ENCODE data around the gene TANC1.

Gene TANC1

DNA sequence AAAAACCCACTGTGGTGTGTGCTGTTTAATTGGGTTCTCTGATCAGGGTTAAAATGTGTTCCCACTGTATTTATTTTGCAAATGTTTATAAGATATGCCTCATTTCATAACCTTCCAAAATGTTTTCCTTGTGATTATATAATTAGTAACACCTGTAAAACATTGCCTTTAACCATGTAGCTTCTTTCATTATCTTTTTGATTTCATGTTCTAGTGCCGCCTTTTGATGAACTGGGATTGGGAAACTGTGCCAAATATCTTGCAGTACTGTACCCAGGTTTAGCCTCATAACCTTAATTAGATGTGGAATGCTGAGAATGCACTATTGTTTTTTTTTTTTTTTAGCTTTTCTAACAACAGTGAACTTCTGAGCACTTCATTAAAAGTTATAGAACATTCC is 96.9 kb downstream of the TANC1 start:
- TF ChIP-seq, protein P1, sequence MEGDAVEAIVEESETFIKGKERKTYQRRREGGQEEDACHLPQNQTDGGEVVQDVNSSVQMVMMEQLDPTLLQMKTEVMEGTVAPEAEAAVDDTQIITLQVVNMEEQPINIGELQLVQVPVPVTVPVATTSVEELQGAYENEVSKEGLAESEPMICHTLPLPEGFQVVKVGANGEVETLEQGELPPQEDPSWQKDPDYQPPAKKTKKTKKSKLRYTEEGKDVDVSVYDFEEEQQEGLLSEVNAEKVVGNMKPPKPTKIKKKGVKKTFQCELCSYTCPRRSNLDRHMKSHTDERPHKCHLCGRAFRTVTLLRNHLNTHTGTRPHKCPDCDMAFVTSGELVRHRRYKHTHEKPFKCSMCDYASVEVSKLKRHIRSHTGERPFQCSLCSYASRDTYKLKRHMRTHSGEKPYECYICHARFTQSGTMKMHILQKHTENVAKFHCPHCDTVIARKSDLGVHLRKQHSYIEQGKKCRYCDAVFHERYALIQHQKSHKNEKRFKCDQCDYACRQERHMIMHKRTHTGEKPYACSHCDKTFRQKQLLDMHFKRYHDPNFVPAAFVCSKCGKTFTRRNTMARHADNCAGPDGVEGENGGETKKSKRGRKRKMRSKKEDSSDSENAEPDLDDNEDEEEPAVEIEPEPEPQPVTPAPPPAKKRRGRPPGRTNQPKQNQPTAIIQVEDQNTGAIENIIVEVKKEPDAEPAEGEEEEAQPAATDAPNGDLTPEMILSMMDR (IDR thresholded peaks at IDR 0.05; ENCODE audit: low read length, missing control alignments): no peak
- no peak for DNase-seq (ENCODE audit: low read depth)
- H3K4me3 ChIP-seq (replicated peaks; ENCODE audit: low read depth, low read length): no peak overlapping the region

DNA sequence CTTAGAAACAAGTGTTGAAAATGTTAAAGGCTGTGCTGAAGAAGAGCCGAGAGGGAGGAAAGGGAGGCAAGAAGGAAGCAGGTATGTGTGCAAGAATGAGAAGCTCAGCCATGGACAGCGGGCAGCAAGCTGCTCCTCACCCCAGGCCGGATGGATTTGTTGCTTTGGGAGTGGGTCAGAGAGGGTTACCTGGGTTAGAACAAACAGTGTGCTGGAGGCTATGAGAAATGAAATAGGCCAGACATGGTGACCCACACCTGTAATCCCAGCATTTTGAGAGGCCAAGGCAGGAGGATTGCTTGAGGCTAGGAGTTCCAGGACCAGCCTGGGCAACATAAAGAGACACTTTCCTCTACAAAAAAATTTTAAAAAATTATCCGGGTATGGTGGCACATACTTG is 97.5 kb downstream of the TANC1 start:
- H3K4me3 ChIP-seq (replicated peaks; ENCODE audit: low read depth, low read length): no peak overlapping the region
- TF ChIP-seq, protein P1 (IDR thresholded peaks at IDR 0.05; ENCODE audit: low read length, missing control alignments): no peak
- DNase-seq (ENCODE audit: low read depth): no peak

DNA sequence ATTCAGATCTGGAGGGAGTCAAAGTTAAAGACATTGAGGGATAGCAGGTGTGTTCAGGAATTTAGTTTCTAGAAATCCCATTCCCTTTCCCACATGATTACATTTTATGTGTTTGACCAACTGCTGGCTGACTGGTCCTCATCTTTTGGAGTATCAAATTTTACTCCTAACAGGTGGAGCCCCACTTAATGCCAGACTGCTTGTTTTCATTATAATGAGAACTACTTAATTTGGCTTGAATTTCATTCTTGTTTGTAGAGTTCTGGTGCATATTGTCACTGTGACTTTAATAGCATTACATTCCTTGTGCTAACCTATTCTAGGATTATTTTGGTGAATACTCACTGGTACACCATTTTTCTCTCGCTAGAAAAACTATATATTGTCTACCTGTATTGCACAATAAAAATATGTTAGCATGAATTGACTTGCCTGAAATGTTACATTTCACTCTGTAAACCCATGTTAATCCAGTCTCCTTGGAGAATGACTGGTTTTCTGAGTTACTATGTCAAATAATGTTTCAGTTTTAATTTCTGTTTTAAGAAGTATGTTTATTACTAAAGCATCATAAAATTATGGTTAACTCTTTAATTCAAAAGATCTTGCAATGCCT is 98.2 kb downstream of the TANC1 start:
- TF ChIP-seq, protein P1 (IDR thresholded peaks at IDR 0.05; ENCODE audit: low read length, missing control alignments): no peak
- H3K4me3 ChIP-seq (replicated peaks; ENCODE audit: low read depth, low read length): no peak overlapping the region
- DNase-seq (ENCODE audit: low read depth): no peak

DNA sequence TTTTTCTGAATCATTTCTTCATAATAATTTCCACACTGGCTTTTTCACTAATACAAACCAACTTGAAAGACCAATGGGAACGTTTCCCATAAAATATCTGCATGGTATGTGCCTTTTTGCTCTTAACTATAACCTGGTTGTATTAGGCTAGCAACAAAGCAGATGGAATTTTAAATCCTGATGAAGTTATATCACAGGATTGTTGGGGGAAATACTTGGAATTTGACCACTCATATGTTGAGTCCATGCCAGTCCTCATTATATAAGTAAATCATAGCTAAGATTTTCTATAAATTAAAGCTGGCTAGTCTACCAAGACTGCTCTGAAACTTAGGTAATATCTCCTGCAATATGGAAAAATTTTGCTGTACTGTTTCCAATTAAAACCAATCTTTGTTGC is 99.5 kb downstream of the TANC1 start:
- no peak overlapping the region for H3K4me3 ChIP-seq (replicated peaks; ENCODE audit: low read depth, low read length)
- no peak for DNase-seq (ENCODE audit: low read depth)
- TF ChIP-seq, protein P1 (IDR thresholded peaks at IDR 0.05; ENCODE audit: low read length, missing control alignments): no peak

DNA sequence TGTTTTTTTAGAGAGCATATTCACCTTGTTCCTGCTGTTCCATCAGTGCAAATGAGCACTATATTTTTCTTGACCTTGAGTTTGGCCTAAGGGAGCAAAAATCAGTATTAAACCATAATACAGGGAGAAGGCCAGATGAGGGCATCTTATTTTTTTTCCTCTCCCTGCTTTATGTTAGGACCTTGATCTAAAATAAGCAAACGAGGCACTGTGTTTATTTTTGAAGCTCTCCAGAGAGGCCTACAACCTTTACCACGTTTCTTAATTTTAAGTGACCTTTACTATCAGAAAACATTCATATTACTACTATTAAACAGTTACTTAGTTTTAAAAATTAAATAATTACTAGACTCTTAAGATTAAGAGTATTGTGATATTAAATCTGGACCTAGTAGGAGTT is 100.8 kb downstream of the TANC1 start:
- no peak overlapping the region for H3K4me3 ChIP-seq (replicated peaks; ENCODE audit: low read depth, low read length)
- TF ChIP-seq, protein P1 (IDR thresholded peaks at IDR 0.05; ENCODE audit: low read length, missing control alignments): no peak
- DNase-seq (ENCODE audit: low read depth): no peak

DNA sequence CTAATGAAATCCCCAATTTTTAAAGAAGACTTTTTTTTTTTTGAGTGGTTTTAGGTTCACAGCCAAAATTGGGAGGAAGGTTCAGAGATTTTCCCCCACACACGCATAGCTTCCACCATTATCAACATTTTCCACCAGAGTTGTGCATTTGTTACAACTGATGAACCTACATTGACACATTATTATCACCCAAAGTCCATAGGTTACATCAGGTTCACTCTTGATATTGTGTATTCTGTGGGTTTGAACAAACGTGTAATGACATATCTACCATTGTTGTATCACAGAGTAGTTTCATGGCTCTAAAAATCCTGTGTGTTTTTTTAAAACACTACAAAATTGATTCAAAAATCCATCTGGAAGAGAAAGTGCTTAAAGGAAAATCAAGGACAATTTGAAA is 101.8 kb downstream of the TANC1 start:
- no peak overlapping the region for H3K4me3 ChIP-seq (replicated peaks; ENCODE audit: low read depth, low read length)
- TF ChIP-seq, protein P1 (IDR thresholded peaks at IDR 0.05; ENCODE audit: low read length, missing control alignments): no peak
- no peak for DNase-seq (ENCODE audit: low read depth)

DNA sequence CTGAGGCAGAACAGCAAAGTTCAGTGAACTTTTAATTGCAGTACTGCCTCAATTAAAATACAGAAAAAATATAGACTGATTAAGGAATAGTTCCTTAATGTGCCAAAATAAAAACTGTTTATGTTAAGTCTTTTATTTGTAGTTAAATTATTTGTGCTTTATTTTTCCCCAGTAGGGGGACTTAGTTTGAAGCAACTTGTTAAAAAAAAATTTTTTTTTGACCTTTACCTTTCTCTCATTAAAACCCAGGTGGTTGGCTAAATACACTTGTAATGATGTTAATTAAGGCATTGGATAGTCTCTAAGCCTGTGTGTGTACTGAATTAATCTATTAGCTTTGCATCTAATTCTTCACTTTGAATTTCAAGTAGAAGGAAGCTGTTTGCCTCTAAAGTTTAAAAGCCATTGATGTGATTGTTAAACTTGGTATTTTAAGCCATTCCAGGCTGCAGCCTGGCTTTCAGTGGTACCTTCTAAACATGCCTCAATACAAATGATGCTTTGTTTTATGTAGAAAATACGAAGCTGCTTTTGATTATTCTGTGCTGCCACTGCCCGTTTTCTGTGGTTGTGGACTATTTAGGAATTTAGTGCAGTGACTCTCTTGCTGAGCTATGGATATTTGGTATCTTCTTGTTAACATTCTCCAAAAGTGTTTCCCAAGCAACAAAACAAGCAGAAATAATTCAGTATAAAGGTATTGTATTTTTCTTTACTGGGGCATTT is 102.9 kb downstream of the TANC1 start:
- TF ChIP-seq, protein P1 (IDR thresholded peaks at IDR 0.05; ENCODE audit: low read length, missing control alignments): no peak
- no peak overlapping the region for H3K4me3 ChIP-seq (replicated peaks; ENCODE audit: low read depth, low read length)
- DNase-seq (ENCODE audit: low read depth): no peak
